Large intestine (tissue), 12 donors: Measurements from ENCODE around the gene RSKR. TPM values are rescaled to one million over a fixed set of nuclear protein-coding genes. Genes with fewer than 3 reads are reported as not detected.
"Not testable (repeated sequence)": the region's sequence is repeated elsewhere in the genome, so short reads cannot be mapped to it uniquely, and the experiment has no call there.

Experiments used
- DNase-seq, 2 donors: peaks; one replicate each; pipeline versions ENCODE4 v3.0.0 to v3.0.0-alpha.2; 2013
- H3K27ac ChIP-seq: one replicate; pipeline ENCODE4 v1.5.1; 2013; ENCODE audit warnings: low read length
- H3K27me3 ChIP-seq: 2 replicates; pipeline ENCODE4 v1.6.1; 2013; ENCODE audit warnings: low read length; ENCODE audit not compliant: control insufficient read depth, insufficient read depth
- H3K36me3 ChIP-seq: 2 replicates; pipeline ENCODE4 v1.6.1; 2013; ENCODE audit warnings: low read length; ENCODE audit not compliant: control insufficient read depth, insufficient read depth
- H3K4me1 ChIP-seq: one replicate; pipeline ENCODE4 v1.6.1; 2013; ENCODE audit warnings: low read length; ENCODE audit not compliant: control insufficient read depth, insufficient read depth
- H3K4me3 ChIP-seq: one replicate; pipeline ENCODE4 v1.5.1; 2013; ENCODE audit warnings: low read length
- H3K9me3 ChIP-seq: one replicate; pipeline ENCODE4 v1.6.1; 2013; ENCODE audit warnings: mild to moderate bottlenecking, low read depth, low read length, moderate library complexity; ENCODE audit not compliant: control insufficient read depth
- WGBS: methylation state at CpG from one replicate; pipeline ENCODE4 v1.1.5; 2013; ENCODE audit warnings: low lambda C conversion rate; ENCODE audit not compliant: insufficient coverage; 5-methylcytosine and 5-hydroxymethylcytosine counted together
- long read RNA-seq, 11 donors: transcript quantifications; one replicate each; lab custom pipeline, GENCODE V29; 2026
- polyA plus RNA-seq: library from polyadenylated mRNA; unstranded; fragments of 120-200 nt; gene quantifications from one replicate; pipeline ENCODE4 v1.2.1, GENCODE V29; 2013

RSKR gene
- 15.2 TPM for polyA plus RNA-seq
- long read RNA-seq, donor 1, transcript SGK494-211 (1 exons, 2,975 nt), result major isoform, 10 of 10 reads
- long read RNA-seq, donor 1, partial matches to known transcripts, result 0 of 10 reads
- long read RNA-seq, donor 1, other reads (novel, unspliced or antisense), result 0 of 10 reads
- long read RNA-seq, donor 2, transcript SGK494-211 (1 exons, 2,975 nt), result major isoform, 13 of 13 reads
- long read RNA-seq, donor 2, partial matches to known transcripts, result 0 of 13 reads
- long read RNA-seq, donor 2, other reads (novel, unspliced or antisense), result 0 of 13 reads
- long read RNA-seq, donor 3, result 0 reads
- long read RNA-seq, donor 4, partial matches to known transcripts, result 0 of 3 reads
- long read RNA-seq, donor 4, other reads (novel, unspliced or antisense), result 0 of 3 reads
- long read RNA-seq, donor 5, partial matches to known transcripts, result 0 of 2 reads
- long read RNA-seq, donor 5, other reads (novel, unspliced or antisense), result 0 of 2 reads
- long read RNA-seq, donor 6, transcript SGK494-211 (1 exons, 2,975 nt), result major isoform, 7 of 7 reads
- long read RNA-seq, donor 6, partial matches to known transcripts, result 0 of 7 reads
- long read RNA-seq, donor 6, other reads (novel, unspliced or antisense), result 0 of 7 reads
- long read RNA-seq, donor 7, partial matches to known transcripts, result 0 of 3 reads
- long read RNA-seq, donor 7, other reads (novel, unspliced or antisense), result 0 of 3 reads
- long read RNA-seq, donor 8, transcript SGK494-211 (1 exons, 2,975 nt), result major isoform, 7 of 7 reads
- long read RNA-seq, donor 8, partial matches to known transcripts, result 0 of 7 reads
- long read RNA-seq, donor 8, other reads (novel, unspliced or antisense), result 0 of 7 reads
- long read RNA-seq, donor 9, transcript SGK494-211 (1 exons, 2,975 nt), result major isoform, 5 of 5 reads
- long read RNA-seq, donor 9, partial matches to known transcripts, result 0 of 5 reads
- long read RNA-seq, donor 9, other reads (novel, unspliced or antisense), result 0 of 5 reads
- long read RNA-seq, donor 10, transcript SGK494-211 (1 exons, 2,975 nt), result major isoform, 11 of 11 reads
- long read RNA-seq, donor 10, partial matches to known transcripts, result 0 of 11 reads
- long read RNA-seq, donor 10, other reads (novel, unspliced or antisense), result 0 of 11 reads
- long read RNA-seq, donor 11, transcript SGK494-211 (1 exons, 2,975 nt), result major isoform, 11 of 11 reads
- long read RNA-seq, donor 11, partial matches to known transcripts, result 0 of 11 reads
- long read RNA-seq, donor 11, other reads (novel, unspliced or antisense), result 0 of 11 reads

GRCh38 chr17:28613931-28614381 is at the start of gene RSKR:
RSKR (minus strand) TSS chr17:28614185; CDS start chr17:28614161, 24 bp downstream.
- no peak within 1 kb of the TSS for H3K4me3 ChIP-seq
- H3K27ac ChIP-seq, result no peak within 1 kb of the TSS
- peaks cover 55% of the 10 kb centered on the region for H3K36me3 ChIP-seq
- no CpG with 5 or more reads among the region's 5 CpGs for WGBS
- no peak for DNase-seq
- no peaks in the 10 kb centered on the region for H3K9me3 ChIP-seq
- no peaks in the 10 kb centered on the region for H3K27me3 ChIP-seq
- H3K4me1 ChIP-seq, result peaks cover 9% of the 10 kb centered on the region

GRCh38 chr17:28663723-28664122 is 49.7 kb upstream of the RSKR start:
- no peak overlapping the region for H3K27ac ChIP-seq
- peaks cover 24% of the 10 kb centered on the region for H3K36me3 ChIP-seq
- no peaks in the 10 kb centered on the region for H3K27me3 ChIP-seq
- peaks cover 8% of the 10 kb centered on the region for H3K4me1 ChIP-seq
- H3K4me3 ChIP-seq, result no peak overlapping the region
- H3K9me3 ChIP-seq, result peaks cover 14% of the 10 kb centered on the region
- no peak for DNase-seq

GRCh38 chr17:28662527-28662829 is 48.5 kb upstream of the RSKR start:
- Histone ChIP-seq H3K4me1 (peaks cover 8% of the 10 kb centered on the region), H3K27me3 (no peaks in the 10 kb centered on the region), H3K27ac (peak overlapping the region; percentile 96), H3K9me3 (peaks cover 15% of the 10 kb centered on the region), H3K4me3 (peak overlapping the region; percentile 91), H3K36me3 (peaks cover 22% of the 10 kb centered on the region)
- no CpG with 5 or more reads among the region's 10 CpGs for WGBS
- no peak for DNase-seq

GRCh38 chr17:28661635-28662526 is 47.9 kb upstream of the RSKR start, which contains the start of the genes SDF2 and SUPT6H:
SDF2 (minus strand) TSS chr17:28661906; CDS start chr17:28661876, 30 bp downstream.
SUPT6H (plus strand) TSS chr17:28662205; CDS start chr17:28673402, 11,197 bp downstream.
- no CpG with 5 or more reads among the region's 66 CpGs for WGBS
- Histone ChIP-seq H3K4me1 (peaks cover 8% of the 10 kb centered on the region), H3K27me3 (no peaks in the 10 kb centered on the region), H3K36me3 (peaks cover 24% of the 10 kb centered on the region), H3K9me3 (peaks cover 15% of the 10 kb centered on the region), H3K27ac (peak within 1 kb of the TSS; percentile 96), H3K4me3 (peak within 1 kb of the TSS; percentile 91)
- DNase-seq, result peak; percentile 83 to 96

GRCh38 chr17:28659497-28659881 is 45.5 kb upstream of the RSKR start:
- H3K27ac ChIP-seq, H3K4me1 ChIP-seq, H3K4me3 ChIP-seq, DNase-seq, H3K27me3 ChIP-seq: not testable (repeated sequence)
- Histone ChIP-seq H3K9me3 (peaks cover 15% of the 10 kb centered on the region), H3K36me3 (peaks cover 27% of the 10 kb centered on the region)
- WGBS, result no CpG with 5 or more reads among the region's 23 CpGs

- not testable (repeated sequence) for H3K4me3 ChIP-seq, H3K27me3 ChIP-seq, DNase-seq, H3K4me1 ChIP-seq, H3K27ac ChIP-seq
- WGBS, result no CpG with 5 or more reads among the region's 46 CpGs
- H3K9me3 ChIP-seq, result peaks cover 15% of the 10 kb centered on the region
- peaks cover 31% of the 10 kb centered on the region for H3K36me3 ChIP-seq
Observed at GRCh38 chr17:28658766-28659496, 44.9 kb upstream of the RSKR start.

GRCh38 chr17:28658342-28658741 is 44.4 kb upstream of the RSKR start:
- WGBS, result no CpG with 5 or more reads among the region's 8 CpGs
- Histone ChIP-seq H3K36me3 (peaks cover 34% of the 10 kb centered on the region), H3K9me3 (peaks cover 15% of the 10 kb centered on the region)
- H3K4me3 ChIP-seq, H3K27ac ChIP-seq, H3K4me1 ChIP-seq, H3K27me3 ChIP-seq, DNase-seq: not testable (repeated sequence)

- no peak for DNase-seq
- Histone ChIP-seq H3K36me3 (peaks cover 36% of the 10 kb centered on the region), H3K4me3 (no peak overlapping the region), H3K9me3 (peaks cover 15% of the 10 kb centered on the region), H3K4me1 (peaks cover 3% of the 10 kb centered on the region), H3K27ac (no peak overlapping the region), H3K27me3 (no peaks in the 10 kb centered on the region)
- 80% methylated on average over 1 of the region's 5 CpGs for WGBS
Observed at GRCh38 chr17:28657756-28658155, 43.8 kb upstream of the RSKR start.

GRCh38 chr17:28655160-28655559 is 41.2 kb upstream of the RSKR start:
- H3K9me3 ChIP-seq, result peaks cover 15% of the 10 kb centered on the region
- H3K4me1 ChIP-seq, result no peaks in the 10 kb centered on the region
- no peak overlapping the region for H3K27ac ChIP-seq
- DNase-seq, result no peak
- H3K4me3 ChIP-seq, result no peak overlapping the region
- peaks cover 56% of the 10 kb centered on the region for H3K36me3 ChIP-seq
- no peaks in the 10 kb centered on the region for H3K27me3 ChIP-seq
- WGBS, result no CpG with 5 or more reads among the region's 5 CpGs
